ENCODE measurements around the gene APEH.

The APEH gene

GRCh38 chr3:49652218-49652902 is 21.8 kb upstream of the APEH start:
- DNase-seq, result no peak

DNA sequence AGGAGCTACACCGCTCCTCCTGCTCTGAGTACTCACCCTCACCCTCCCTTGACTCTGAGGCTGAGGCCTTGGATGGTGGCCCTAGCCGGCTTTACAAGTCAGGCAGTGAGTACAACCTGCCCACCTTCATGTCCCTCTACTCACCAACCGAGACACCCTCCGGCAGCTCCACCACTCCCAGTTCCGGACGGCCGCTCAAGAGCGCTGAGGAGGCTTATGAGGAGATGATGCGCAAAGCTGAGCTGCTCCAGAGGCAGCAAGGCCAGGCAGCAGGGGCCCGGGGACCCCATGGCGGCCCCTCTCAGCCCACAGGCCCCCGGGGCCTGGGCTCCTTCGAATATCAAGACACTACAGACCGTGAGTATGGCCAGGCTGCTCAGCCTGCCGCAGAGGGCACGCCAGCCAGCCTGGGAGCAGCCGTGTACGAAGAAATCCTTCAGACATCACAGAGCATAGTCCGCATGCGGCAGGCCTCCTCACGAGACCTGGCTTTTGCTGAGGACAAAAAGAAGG is 21.2 kb upstream of the APEH start:
- DNase-seq, result no peak

DNA sequence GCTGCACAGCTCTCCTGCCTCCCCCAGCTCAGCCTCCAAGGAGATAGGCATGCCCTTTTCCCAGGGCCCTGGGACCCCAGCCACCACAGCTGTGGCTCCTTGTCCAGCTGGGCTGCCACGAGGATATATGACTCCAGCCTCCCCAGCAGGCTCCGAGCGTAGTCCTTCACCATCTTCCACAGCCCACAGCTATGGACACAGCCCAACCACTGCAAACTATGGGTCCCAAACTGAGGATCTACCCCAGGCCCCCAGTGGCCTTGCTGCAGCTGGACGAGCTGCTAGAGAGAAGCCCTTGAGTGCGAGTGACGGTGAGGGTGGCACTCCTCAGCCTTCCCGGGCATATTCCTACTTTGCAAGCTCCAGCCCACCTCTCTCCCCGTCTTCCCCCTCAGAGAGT is 20.5 kb upstream of the APEH start:
- DNase-seq, result no peak

DNA sequence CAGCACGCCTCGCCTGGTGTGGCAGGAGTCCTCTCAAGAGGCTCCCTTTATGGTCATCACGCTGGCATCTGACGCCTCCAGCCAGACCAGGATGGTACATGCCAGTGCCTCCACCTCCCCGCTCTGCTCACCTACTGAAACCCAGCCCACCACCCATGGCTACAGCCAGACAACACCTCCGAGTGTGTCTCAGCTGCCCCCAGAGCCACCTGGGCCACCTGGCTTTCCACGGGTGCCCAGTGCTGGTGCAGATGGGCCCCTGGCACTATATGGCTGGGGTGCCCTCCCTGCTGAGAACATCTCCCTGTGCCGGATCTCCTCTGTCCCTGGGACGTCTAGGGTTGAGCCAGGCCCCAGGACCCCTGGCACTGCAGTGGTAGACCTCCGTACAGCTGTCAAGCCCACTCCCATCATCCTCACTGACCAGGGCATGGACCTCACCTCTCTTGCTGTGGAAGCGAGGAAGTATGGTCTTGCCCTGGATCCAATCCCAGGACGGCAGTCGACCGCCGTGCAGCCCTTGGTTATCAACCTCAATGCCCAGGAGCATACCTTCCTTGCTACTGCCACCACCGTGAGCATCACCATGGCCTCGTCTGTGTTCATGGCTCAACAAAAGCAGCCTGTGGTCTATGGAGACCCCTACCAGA is 19.9 kb upstream of the APEH start:
- DNase-seq, result no peak

GRCh38 chr3:49654955-49655556 is 19.1 kb upstream of the APEH start:
- DNase-seq, result no peak

DNA sequence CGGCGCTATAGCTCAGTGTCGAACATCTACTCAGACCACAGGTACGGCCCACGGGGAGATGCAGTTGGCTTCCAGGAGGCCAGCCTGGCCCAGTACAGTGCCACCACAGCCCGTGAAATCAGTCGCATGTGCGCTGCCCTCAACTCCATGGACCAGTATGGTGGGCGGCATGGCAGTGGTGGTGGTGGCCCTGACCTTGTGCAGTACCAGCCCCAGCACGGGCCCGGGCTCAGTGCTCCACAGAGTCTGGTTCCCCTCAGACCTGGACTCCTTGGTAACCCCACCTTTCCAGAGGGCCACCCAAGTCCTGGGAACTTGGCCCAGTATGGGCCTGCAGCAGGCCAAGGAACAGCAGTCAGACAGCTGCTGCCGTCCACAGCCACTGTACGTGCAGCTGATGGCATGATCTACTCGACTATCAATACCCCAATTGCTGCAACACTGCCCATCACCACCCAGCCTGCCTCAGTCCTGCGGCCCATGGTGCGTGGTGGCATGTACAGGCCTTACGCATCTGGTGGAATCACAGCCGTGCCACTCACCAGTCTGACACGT is 18.3 kb upstream of the APEH start:
- DNase-seq, result no peak

DNA sequence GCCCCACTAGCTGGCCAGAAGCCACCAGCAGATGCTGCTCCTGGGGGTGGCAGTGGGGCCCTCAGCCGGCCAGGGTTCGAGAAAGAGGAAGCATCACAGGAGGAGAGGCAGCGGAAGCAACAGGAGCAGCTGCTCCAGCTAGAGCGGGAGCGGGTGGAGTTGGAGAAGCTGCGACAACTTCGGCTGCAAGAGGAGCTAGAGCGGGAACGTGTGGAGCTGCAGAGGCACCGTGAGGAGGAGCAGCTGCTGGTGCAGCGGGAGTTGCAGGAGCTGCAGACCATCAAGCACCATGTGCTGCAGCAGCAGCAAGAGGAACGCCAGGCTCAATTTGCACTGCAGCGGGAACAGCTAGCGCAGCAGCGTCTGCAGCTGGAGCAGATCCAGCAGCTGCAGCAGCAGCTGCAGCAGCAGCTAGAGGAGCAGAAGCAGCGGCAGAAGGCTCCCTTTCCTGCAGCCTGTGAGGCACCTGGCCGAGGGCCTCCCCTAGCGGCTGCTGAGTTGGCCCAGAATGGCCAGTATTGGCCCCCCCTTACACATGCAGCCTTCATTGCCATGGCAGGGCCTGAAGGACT is 17.5 kb upstream of the APEH start:
- no peak for DNase-seq

- no peak for DNase-seq
Measured at GRCh38 chr3:49657208-49657915, 16.8 kb upstream of the APEH start.

DNA sequence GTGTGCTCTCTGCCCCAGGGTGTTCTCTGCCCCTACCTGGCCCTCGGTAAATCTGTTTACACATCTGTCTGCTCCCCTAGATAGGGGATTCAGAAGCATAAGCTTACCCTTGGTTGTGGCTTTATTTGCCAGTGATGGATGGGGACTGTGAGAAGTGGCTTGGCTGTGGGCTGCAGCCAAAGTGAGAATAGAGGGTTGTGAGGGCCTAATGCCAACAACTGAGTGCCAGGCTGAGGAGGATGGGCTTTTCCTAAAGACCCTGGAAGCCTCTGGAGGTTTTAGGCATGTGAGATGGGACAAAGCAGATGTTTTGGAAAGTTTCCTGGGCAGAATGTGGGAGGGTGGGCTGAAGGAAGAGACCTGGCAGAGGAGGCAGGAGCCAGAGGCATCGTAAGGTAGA is 15.4 kb upstream of the APEH start:
- no peak for DNase-seq

DNA sequence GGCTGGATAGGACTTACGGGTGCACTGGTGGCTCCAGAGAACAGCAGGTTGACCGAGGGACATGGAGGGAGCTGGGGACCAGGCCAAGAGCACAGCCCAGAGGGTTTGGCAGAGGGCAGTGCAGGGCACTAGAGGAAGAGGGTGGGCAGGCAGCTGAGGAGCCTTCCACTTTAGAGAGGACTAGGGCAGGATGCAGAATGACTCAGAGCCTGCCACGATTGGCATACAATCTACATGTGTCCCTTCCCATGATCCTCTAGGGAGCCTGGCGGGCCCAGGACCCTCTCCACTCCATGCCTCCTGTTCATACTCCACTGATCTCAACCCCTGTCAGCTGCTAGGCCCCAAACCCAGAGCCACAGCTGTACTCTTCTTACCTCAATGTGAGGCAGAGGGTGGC is 14.4 kb upstream of the APEH start:
- DNase-seq, result no peak

DNA sequence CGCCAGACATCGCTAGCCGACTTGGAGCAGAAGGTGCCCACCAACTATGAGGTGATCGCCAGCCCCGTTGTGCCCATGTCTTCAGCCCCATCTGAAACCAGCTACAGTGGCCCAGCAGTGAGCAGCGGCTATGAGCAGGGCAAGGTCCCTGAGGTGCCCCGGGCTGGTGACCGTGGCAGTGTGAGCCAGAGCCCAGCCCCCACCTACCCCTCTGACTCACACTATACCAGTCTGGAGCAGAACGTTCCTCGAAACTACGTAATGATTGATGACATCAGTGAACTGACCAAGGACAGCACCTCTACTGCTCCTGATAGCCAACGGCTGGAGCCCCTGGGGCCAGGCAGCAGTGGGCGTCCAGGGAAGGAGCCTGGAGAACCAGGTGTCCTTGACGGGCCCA is 12.9 kb upstream of the APEH start:
- no peak for DNase-seq

DNA sequence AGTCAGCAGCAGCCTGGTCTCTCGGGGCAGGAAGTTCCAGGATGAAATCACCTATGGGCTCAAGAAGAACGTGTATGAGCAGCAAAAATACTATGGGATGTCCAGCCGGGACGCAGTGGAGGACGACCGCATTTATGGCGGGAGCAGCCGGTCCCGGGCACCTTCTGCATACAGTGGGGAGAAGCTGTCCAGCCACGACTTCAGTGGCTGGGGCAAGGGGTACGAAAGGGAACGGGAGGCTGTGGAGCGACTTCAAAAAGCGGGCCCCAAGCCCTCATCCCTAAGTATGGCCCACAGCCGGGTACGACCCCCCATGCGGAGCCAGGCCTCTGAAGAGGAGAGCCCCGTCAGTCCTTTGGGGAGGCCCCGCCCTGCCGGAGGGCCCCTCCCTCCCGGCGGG is 12.1 kb upstream of the APEH start:
- DNase-seq, result no peak

- no peak for DNase-seq
Measured at GRCh38 chr3:49662720-49663413, 11.3 kb upstream of the APEH start.

- DNase-seq, result no peak
Measured at GRCh38 chr3:49663831-49664230, 10.3 kb upstream of the APEH start.

GRCh38 chr3:49664300-49664699 is 9.9 kb upstream of the APEH start:
- no peak for DNase-seq

DNA sequence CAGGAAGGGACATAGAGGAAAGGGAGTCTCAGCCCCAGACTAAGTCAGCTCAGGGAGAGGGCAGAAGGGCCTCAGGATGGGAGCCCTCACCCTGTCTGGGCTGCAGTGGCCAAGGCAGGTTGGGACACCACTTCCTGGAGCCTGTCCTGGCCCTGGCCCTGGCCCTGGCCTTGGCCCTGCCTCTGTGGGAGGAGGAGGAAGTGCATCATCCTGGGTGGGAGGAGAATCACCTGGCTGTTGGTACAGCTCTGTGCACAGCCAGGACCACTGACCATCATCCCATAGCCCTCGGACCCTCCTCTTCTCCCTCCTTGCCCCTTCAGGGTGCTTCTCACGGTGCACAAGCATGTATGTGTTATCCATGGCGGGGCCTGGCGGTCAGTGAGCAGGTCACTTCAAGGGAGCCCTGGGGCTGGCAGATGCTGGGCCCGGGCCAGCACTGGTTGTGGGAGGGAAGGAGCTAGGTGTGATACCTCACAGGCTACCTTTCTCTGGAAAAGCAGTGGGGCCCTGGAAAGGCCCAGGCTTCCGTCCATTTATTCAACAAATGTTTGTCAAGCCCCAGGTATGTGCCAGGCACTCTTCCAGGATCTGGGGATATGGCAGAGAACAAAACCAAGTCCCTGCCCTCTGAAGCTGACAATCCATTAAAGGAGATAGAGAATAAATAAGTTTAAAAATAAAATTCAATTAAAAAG is 8.2 kb upstream of the APEH start:
- no peak for DNase-seq

GRCh38 chr3:49666592-49666991 is 7.6 kb upstream of the APEH start:
- DNase-seq, result no peak

- DNase-seq, result no peak
Measured at GRCh38 chr3:49667701-49668413, 6.3 kb upstream of the APEH start.

DNA sequence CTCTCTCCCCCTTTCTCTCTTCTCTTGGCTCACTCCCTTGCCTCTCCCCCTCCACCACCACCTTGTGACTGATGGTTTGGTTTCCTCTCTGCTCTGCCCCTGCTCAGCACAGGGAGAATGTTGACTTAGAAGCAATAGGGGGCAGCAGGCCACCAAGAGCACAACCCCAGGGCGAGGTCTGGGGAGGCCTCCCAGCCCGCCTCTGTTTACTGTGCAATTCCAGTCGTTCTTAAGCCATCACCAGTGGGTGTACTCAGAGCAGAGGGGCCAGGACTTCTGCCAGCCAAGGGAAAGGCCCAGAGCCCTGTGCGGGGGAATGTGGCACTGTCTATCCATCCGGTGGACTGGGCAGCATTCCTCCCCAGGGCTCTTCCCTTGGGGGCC is 5.7 kb upstream of the APEH start:
- DNase-seq, result no peak

GRCh38 chr3:49668861-49669260 is 5.3 kb upstream of the APEH start:
- DNase-seq, result no peak

GRCh38 chr3:49669352-49669751 is 4.8 kb upstream of the APEH start:
- no peak for DNase-seq
